NCI-H774 (cell line): ENCODE results near the gene LSAMP.

Source experiments
- DNase-seq: peaks from one replicate; lab custom pipeline; 2025; lab: John Stamatoyannopoulos, UW

LSAMP gene

GRCh38 chr3:115836944-115837343, 608.3 kb downstream of the LSAMP start:
- no peak for DNase-seq

- no peak for DNase-seq
These were observed 609.3 kb downstream of the LSAMP start for GRCh38 chr3:115835946-115836345.

- no peak for DNase-seq
These were observed 611.2 kb downstream of the LSAMP start for GRCh38 chr3:115834068-115834467.

GRCh38 chr3:115833074-115833473, 612.2 kb downstream of the LSAMP start:
- DNase-seq, result no peak

GRCh38 chr3:115832265-115832664, 613.0 kb downstream of the LSAMP start:
- DNase-seq, result no peak

GRCh38 chr3:115831864-115832263, 613.4 kb downstream of the LSAMP start:
- no peak for DNase-seq

GRCh38 chr3:115830764-115831395, 614.4 kb downstream of the LSAMP start:
- DNase-seq, result no peak

- no peak for DNase-seq
These were observed 616.9 kb downstream of the LSAMP start for GRCh38 chr3:115828401-115828800.

- DNase-seq, result no peak
These were observed 617.8 kb downstream of the LSAMP start for GRCh38 chr3:115827495-115827894.

GRCh38 chr3:115825046-115825445, 620.2 kb downstream of the LSAMP start:
- DNase-seq, result no peak

- no peak for DNase-seq
These were observed 622.2 kb downstream of the LSAMP start for GRCh38 chr3:115823083-115823482.

GRCh38 chr3:115822579-115822978, 622.7 kb downstream of the LSAMP start:
- no peak for DNase-seq

- DNase-seq, result peak; percentile 45
These were observed 625.4 kb downstream of the LSAMP start for GRCh38 chr3:115819785-115820384.

- peak; percentile 18 for DNase-seq
These were observed 630.4 kb downstream of the LSAMP start for GRCh38 chr3:115814778-115815380.

- no peak for DNase-seq
These were observed 631.3 kb downstream of the LSAMP start for GRCh38 chr3:115814006-115814405.

GRCh38 chr3:115808816-115809215, 636.5 kb downstream of the LSAMP start:
- no peak for DNase-seq

- DNase-seq, result no peak
These were observed 637.0 kb downstream of the LSAMP start for GRCh38 chr3:115808244-115808643.

- no peak for DNase-seq
These were observed 638.8 kb downstream of the LSAMP start for GRCh38 chr3:115806501-115806900.

- no peak for DNase-seq
These were observed 639.8 kb downstream of the LSAMP start for GRCh38 chr3:115805520-115805919.

- DNase-seq, result no peak
These were observed 640.6 kb downstream of the LSAMP start for GRCh38 chr3:115804713-115805119.

- DNase-seq, result no peak
These were observed 641.1 kb downstream of the LSAMP start for GRCh38 chr3:115804200-115804599.

GRCh38 chr3:115803661-115804060, 641.6 kb downstream of the LSAMP start:
- no peak for DNase-seq

- no peak for DNase-seq
These were observed 644.7 kb downstream of the LSAMP start for GRCh38 chr3:115800489-115801075.
